ENCODE measurements around the gene EGLN2.

EGLN2 gene

GRCh38 chr19:40798683-40799557 is at the start of gene EGLN2:
Gene EGLN2 (plus strand): TSS chr19:40799191. CDS start chr19:40800573, 1,382 bp downstream.
- H3K4me3 ChIP-seq (ENCODE audit: low read depth, low read length, poor library complexity, severe bottlenecking): peak within 1 kb of the TSS; percentile 92
- no peaks in the 10 kb centered on the region for H4K20me1 ChIP-seq (ENCODE audit: insufficient read depth, low read length)
- H3K4me1 ChIP-seq (ENCODE audit: insufficient read depth, low read length, severe bottlenecking): peaks cover 50% of the 10 kb centered on the region
- no peaks in the 10 kb centered on the region for H3F3A ChIP-seq (ENCODE audit: insufficient read depth, low read length)
- H3K4me2 ChIP-seq (ENCODE audit: low read length): peak within 1 kb of the TSS; percentile 92
- H3K79me2 ChIP-seq (ENCODE audit: insufficient read depth, low read length): peaks cover 29% of the 10 kb centered on the region
- H3K9me2 ChIP-seq (ENCODE audit: low read depth, low read length): no peaks in the 10 kb centered on the region
- no peak for TF ChIP-seq CTCF (IDR thresholded peaks at IDR 0.05; ENCODE audit: low read length)
- TF ChIP-seq EZH2 (IDR thresholded peaks at IDR 0.05; ENCODE audit: borderline replicate concordance, low read length): no peak
- H3K27ac ChIP-seq (ENCODE audit: low read depth, low read length, poor library complexity, severe bottlenecking): peak within 1 kb of the TSS; percentile 89
- peak within 1 kb of the TSS; percentile 94 for H3K9ac ChIP-seq (ENCODE audit: low read length)
- no peaks in the 10 kb centered on the region for H3K9me3 ChIP-seq (ENCODE audit: low read length)
- no peaks in the 10 kb centered on the region for H3K27me3 ChIP-seq (ENCODE audit: insufficient read depth, low read length)
- no peak within 1 kb of the TSS for H2AFZ ChIP-seq (ENCODE audit: low read length)
- peaks cover 26% of the 10 kb centered on the region; the same call in 1 of the 2 replicates for H3K36me3 ChIP-seq (ENCODE audit: insufficient read depth, low read length)

- Histone ChIP-seq H3K9me3 (ENCODE audit: low read length) (no peaks in the 10 kb centered on the region), H3K4me1 (ENCODE audit: insufficient read depth, low read length, severe bottlenecking) (peaks cover 53% of the 10 kb centered on the region), H3K9ac (ENCODE audit: low read length) (peak within 1 kb of the TSS; percentile 98), H3F3A (ENCODE audit: insufficient read depth, low read length) (no peaks in the 10 kb centered on the region), H4K20me1 (ENCODE audit: insufficient read depth, low read length) (no peaks in the 10 kb centered on the region), H3K36me3 (ENCODE audit: insufficient read depth, low read length) (peaks cover 34% of the 10 kb centered on the region), H3K4me3 (ENCODE audit: low read depth, low read length, poor library complexity, severe bottlenecking) (peak within 1 kb of the TSS; percentile 89), H3K27me3 (ENCODE audit: insufficient read depth, low read length) (no peaks in the 10 kb centered on the region), H3K9me2 (ENCODE audit: low read depth, low read length) (no peaks in the 10 kb centered on the region), H2AFZ (ENCODE audit: low read length) (no peak within 1 kb of the TSS), H3K4me2 (ENCODE audit: low read length) (peak within 1 kb of the TSS; percentile 75), H3K79me2 (ENCODE audit: insufficient read depth, low read length) (peaks cover 42% of the 10 kb centered on the region), H3K27ac (ENCODE audit: low read depth, low read length, poor library complexity, severe bottlenecking) (peak within 1 kb of the TSS; percentile 84)
- TF ChIP-seq EZH2 (IDR thresholded peaks at IDR 0.05; ENCODE audit: borderline replicate concordance, low read length) (no peak), CTCF (IDR thresholded peaks at IDR 0.05; ENCODE audit: low read length) (no peak)
These were observed 48.7 kb upstream of the EGLN2 start, which contains the start of gene ACTMAP for GRCh38 chr19:40750058-40750873. Gene ACTMAP (minus strand): TSS chr19:40750477. CDS start chr19:40749803, 674 bp downstream.

GRCh38 chr19:40750874-40751537 is 48.0 kb upstream of the EGLN2 start, which contains the start of gene SNRPA:
Gene SNRPA (plus strand): TSS chr19:40751203. CDS start chr19:40751409, 206 bp downstream.
- H3K9me2 ChIP-seq (ENCODE audit: low read depth, low read length): no peaks in the 10 kb centered on the region
- no peaks in the 10 kb centered on the region for H3F3A ChIP-seq (ENCODE audit: insufficient read depth, low read length)
- no peaks in the 10 kb centered on the region for H3K9me3 ChIP-seq (ENCODE audit: low read length)
- H3K4me1 ChIP-seq (ENCODE audit: insufficient read depth, low read length, severe bottlenecking): peaks cover 61% of the 10 kb centered on the region
- H3K27me3 ChIP-seq (ENCODE audit: insufficient read depth, low read length): no peaks in the 10 kb centered on the region
- H3K4me3 ChIP-seq (ENCODE audit: low read depth, low read length, poor library complexity, severe bottlenecking): peak within 1 kb of the TSS; percentile 89
- TF ChIP-seq CTCF (IDR thresholded peaks at IDR 0.05; ENCODE audit: low read length): no peak
- no peak for TF ChIP-seq EZH2 (IDR thresholded peaks at IDR 0.05; ENCODE audit: borderline replicate concordance, low read length)
- peak within 1 kb of the TSS; percentile 75 for H3K4me2 ChIP-seq (ENCODE audit: low read length)
- H4K20me1 ChIP-seq (ENCODE audit: insufficient read depth, low read length): no peaks in the 10 kb centered on the region
- peaks cover 49% of the 10 kb centered on the region for H3K79me2 ChIP-seq (ENCODE audit: insufficient read depth, low read length)
- peak within 1 kb of the TSS; percentile 98 for H3K9ac ChIP-seq (ENCODE audit: low read length)
- peak within 1 kb of the TSS; percentile 84 for H3K27ac ChIP-seq (ENCODE audit: low read depth, low read length, poor library complexity, severe bottlenecking)
- no peak within 1 kb of the TSS for H2AFZ ChIP-seq (ENCODE audit: low read length)
- H3K36me3 ChIP-seq (ENCODE audit: insufficient read depth, low read length): peaks cover 42% of the 10 kb centered on the region
